Measurements from ENCODE around the gene LATS1. TPM values are rescaled to one million over a fixed set of nuclear protein-coding genes. Genes with fewer than 3 reads are reported as not detected.

The LATS1 gene
- total RNA-seq, 4 donors from 2014 or later = 21.0 to 25.8 (median 24.3) TPM

- 1% methylated on average over 39 to 53 of the region's 69 CpGs for WGBS, 2 donors
- peak within 1 kb of the TSS; percentile 63 to 96 (median 76) for H3K4me3 ChIP-seq
- peak; percentile 46 to 52 for DNase-seq (ENCODE audit: low spot score in 2 of 2)
- H3K27me3 ChIP-seq = no peaks in the 10 kb centered on the region
- H3K36me3 ChIP-seq = no peaks in the 10 kb centered on the region
- H3K4me1 ChIP-seq = peaks cover 0 to 27% (median 11%) of the 10 kb centered on the region in 4 donors
- no peaks in the 10 kb centered on the region for H3K9me3 ChIP-seq
- TF ChIP-seq, protein P1, sequence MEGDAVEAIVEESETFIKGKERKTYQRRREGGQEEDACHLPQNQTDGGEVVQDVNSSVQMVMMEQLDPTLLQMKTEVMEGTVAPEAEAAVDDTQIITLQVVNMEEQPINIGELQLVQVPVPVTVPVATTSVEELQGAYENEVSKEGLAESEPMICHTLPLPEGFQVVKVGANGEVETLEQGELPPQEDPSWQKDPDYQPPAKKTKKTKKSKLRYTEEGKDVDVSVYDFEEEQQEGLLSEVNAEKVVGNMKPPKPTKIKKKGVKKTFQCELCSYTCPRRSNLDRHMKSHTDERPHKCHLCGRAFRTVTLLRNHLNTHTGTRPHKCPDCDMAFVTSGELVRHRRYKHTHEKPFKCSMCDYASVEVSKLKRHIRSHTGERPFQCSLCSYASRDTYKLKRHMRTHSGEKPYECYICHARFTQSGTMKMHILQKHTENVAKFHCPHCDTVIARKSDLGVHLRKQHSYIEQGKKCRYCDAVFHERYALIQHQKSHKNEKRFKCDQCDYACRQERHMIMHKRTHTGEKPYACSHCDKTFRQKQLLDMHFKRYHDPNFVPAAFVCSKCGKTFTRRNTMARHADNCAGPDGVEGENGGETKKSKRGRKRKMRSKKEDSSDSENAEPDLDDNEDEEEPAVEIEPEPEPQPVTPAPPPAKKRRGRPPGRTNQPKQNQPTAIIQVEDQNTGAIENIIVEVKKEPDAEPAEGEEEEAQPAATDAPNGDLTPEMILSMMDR (IDR thresholded peaks at IDR 0.05) = peak in 1 of 5 experiments; percentile 22
- TF ChIP-seq EP300 (IDR thresholded peaks at IDR 0.05) = peak in 1 of 2 donors; percentile 86
- TF ChIP-seq POLR2A (IDR thresholded peaks at IDR 0.05) = peak; percentile 20 to 61
- peak within 1 kb of the TSS; percentile 55 to 91 (median 82) for H3K27ac ChIP-seq
These were observed 69.5 kb downstream of the LATS1 start, which contains the start of gene KATNA1 for GRCh38 chr6:149648148-149649145. TSS of gene KATNA1 (minus strand) at chr6:149648714. CDS start at chr6:149638547, 10,167 bp downstream.

- Histone ChIP-seq H3K4me1 (peaks cover 0 to 27% (median 11%) of the 10 kb centered on the region in 4 donors), H3K9me3 (no peaks in the 10 kb centered on the region), H3K27ac (no peak overlapping the region), H3K27me3 (no peaks in the 10 kb centered on the region), H3K36me3 (no peaks in the 10 kb centered on the region), H3K4me3 (peak overlapping the region in 2 of 4 donors; percentile 80 to 96)
- WGBS, 2 donors = 80 to 84% methylated on average over 3 of the region's 3 CpGs
- DNase-seq (ENCODE audit: low spot score in 2 of 2) = no peak
- TF ChIP-seq, protein P1 (IDR thresholded peaks at IDR 0.05) = no peak
- TF ChIP-seq EP300 (IDR thresholded peaks at IDR 0.05) = no peak
These were observed 71.3 kb downstream of the LATS1 start for GRCh38 chr6:149646599-149646998.

- TF ChIP-seq, protein P1 (IDR thresholded peaks at IDR 0.05) = no peak
- TF ChIP-seq EP300 (IDR thresholded peaks at IDR 0.05) (no peak), POLR2A (IDR thresholded peaks at IDR 0.05) (no peak)
- WGBS, 2 donors = 93 to 95% methylated on average over 1 of the region's 1 CpG
- no peak for DNase-seq (ENCODE audit: low spot score in 2 of 2)
These were observed 74.9 kb downstream of the LATS1 start for GRCh38 chr6:149642829-149643580.

GRCh38 chr6:149636124-149636523 lies 81.8 kb downstream of the LATS1 start:
- Histone ChIP-seq H3K27ac (no peak overlapping the region), H3K36me3 (peaks cover 0 to 51% (median 0%) of the 10 kb centered on the region in 3 donors), H3K27me3 (no peaks in the 10 kb centered on the region), H3K4me3 (no peak overlapping the region), H3K4me1 (no peaks in the 10 kb centered on the region), H3K9me3 (no peaks in the 10 kb centered on the region)
- 66 to 68% methylated on average over 2 of the region's 2 CpGs for WGBS, 2 donors
- TF ChIP-seq, protein P1 (IDR thresholded peaks at IDR 0.05) = no peak
- TF ChIP-seq EP300 (IDR thresholded peaks at IDR 0.05) = no peak
- no peak for DNase-seq (ENCODE audit: low spot score in 2 of 2)

More at GRCh38 chr6:149642829-149643580, 74.9 kb downstream of the LATS1 start:
- no peaks in the 10 kb centered on the region for H3K27me3 ChIP-seq
- no peak overlapping the region for H3K27ac ChIP-seq
- H3K9me3 ChIP-seq = no peaks in the 10 kb centered on the region
- H3K36me3 ChIP-seq = peaks cover 0 to 3% (median 0%) of the 10 kb centered on the region in 3 donors
- peaks cover 0 to 22% (median 11%) of the 10 kb centered on the region in 4 donors for H3K4me1 ChIP-seq
- H3K4me3 ChIP-seq = no peak overlapping the region
